HG02798 (cell line): ENCODE results near the gene KRTAP6-1.

Experiments
- ATAC-seq: cut with Tn5 transposase; IDR thresholded peaks from one replicate; pipeline ENCODE4 v1.9.1; 2021; ENCODE audit warnings: mild to moderate bottlenecking; ENCODE audit not compliant: unreplicated experiment, poor library complexity

Gene KRTAP6-1

GRCh38 chr21:30613836-30614235, at the start of gene KRTAP6-1:
KRTAP6-1 (minus strand) TSS chr21:30613930; CDS start chr21:30613904, 26 bp downstream.
- no peak for ATAC-seq

GRCh38 chr21:30652891-30653290, 39.2 kb upstream of the KRTAP6-1 start:
- no peak for ATAC-seq

- ATAC-seq: no peak
Measured at GRCh38 chr21:30646904-30647414, 33.2 kb upstream of the KRTAP6-1 start.

- ATAC-seq: no peak
Measured at GRCh38 chr21:30642564-30642963, 28.8 kb upstream of the KRTAP6-1 start, which contains the start of gene KRTAP20-3. KRTAP20-3 (plus strand) TSS chr21:30642864.

GRCh38 chr21:30638686-30639085, 25.0 kb upstream of the KRTAP6-1 start:
- ATAC-seq: no peak

GRCh38 chr21:30634906-30635305, 21.2 kb upstream of the KRTAP6-1 start, which contains the start of gene KRTAP20-2:
KRTAP20-2 (plus strand) TSS chr21:30635206; CDS start chr21:30635264, 58 bp downstream.
- ATAC-seq: no peak

GRCh38 chr21:30629200-30629599, 15.5 kb upstream of the KRTAP6-1 start:
- no peak for ATAC-seq

GRCh38 chr21:30628109-30628508, 14.4 kb upstream of the KRTAP6-1 start:
- no peak for ATAC-seq

- no peak for ATAC-seq
Measured at GRCh38 chr21:30625449-30626165, 11.9 kb upstream of the KRTAP6-1 start.

- ATAC-seq: no peak
Measured at GRCh38 chr21:30623362-30623761, 9.6 kb upstream of the KRTAP6-1 start.

- ATAC-seq: no peak
Measured at GRCh38 chr21:30620522-30620921, 6.8 kb upstream of the KRTAP6-1 start, which contains the start of gene KRTAP20-4. KRTAP20-4 (plus strand) TSS chr21:30620627.

- no peak for ATAC-seq
Measured at GRCh38 chr21:30620080-30620479, 6.3 kb upstream of the KRTAP6-1 start.

- no peak for ATAC-seq
Measured at GRCh38 chr21:30616125-30616524, 2.4 kb upstream of the KRTAP6-1 start, which contains the start of gene KRTAP20-1. KRTAP20-1 (plus strand) TSS chr21:30616425; CDS start chr21:30616455, 30 bp downstream.

GRCh38 chr21:30615199-30615598, 1.5 kb upstream of the KRTAP6-1 start:
- no peak for ATAC-seq

GRCh38 chr21:30612132-30612531, 1.6 kb downstream of the KRTAP6-1 start:
- no peak for ATAC-seq

- ATAC-seq: no peak
Measured at GRCh38 chr21:30605968-30606367, 7.8 kb downstream of the KRTAP6-1 start.

- ATAC-seq: no peak
Measured at GRCh38 chr21:30600787-30601186, 12.9 kb downstream of the KRTAP6-1 start, which contains the start of gene KRTAP22-1. KRTAP22-1 (plus strand) TSS chr21:30601087.

GRCh38 chr21:30598802-30599201, 14.9 kb downstream of the KRTAP6-1 start, which contains the start of gene KRTAP6-2:
KRTAP6-2 (minus strand) TSS chr21:30598902; CDS start chr21:30598874, 28 bp downstream.
- ATAC-seq: no peak

GRCh38 chr21:30592140-30592539, 21.6 kb downstream of the KRTAP6-1 start, which contains the start of gene KRTAP6-3:
KRTAP6-3 (plus strand) TSS chr21:30592440; CDS start chr21:30592446, 6 bp downstream.
- no peak for ATAC-seq

GRCh38 chr21:30590297-30590696, 23.4 kb downstream of the KRTAP6-1 start, which contains the start of gene KRTAP22-2:
KRTAP22-2 (minus strand) TSS chr21:30590397.
- ATAC-seq: no peak

GRCh38 chr21:30582870-30583269, 30.9 kb downstream of the KRTAP6-1 start:
- ATAC-seq: no peak
